Suprapubic skin (tissue), 4 donors: ENCODE measurements around the gene ABHD10.

ENCODE experiments used
- POLR2A ChIP-seq, 2 donors: fragments of 450-650 bp; IDR thresholded peaks; one replicate each; pipeline ENCODE4 v1.6.1; 2017; ENCODE audit warnings: antibody characterized with exemption in 2 of 2, mild to moderate bottlenecking in 2 of 2, moderate library complexity in 2 of 2
- POLR2AphosphoS5 ChIP-seq, 3 donors: sonication (generic); formaldehyde crosslinking; IDR thresholded peaks; one replicate each; pipeline ENCODE4 v1.6.1; 2017; ENCODE audit warnings: antibody characterized with exemption in 3 of 3
- TF ChIP-seq, protein P1 (sequence below), 2 donors: fragments of 200-600 bp in 1 of 2; fragments of 450-650 bp in 1 of 2; sonication (generic) in 1 of 2; IDR thresholded peaks; one replicate each; pipeline ENCODE4 v1.5.1; 2016 to 2019; ENCODE audit warnings: antibody characterized with exemption in 2 of 2, mild to moderate bottlenecking in 1 of 2, moderate library complexity in 1 of 2

- TF ChIP-seq, protein P1, sequence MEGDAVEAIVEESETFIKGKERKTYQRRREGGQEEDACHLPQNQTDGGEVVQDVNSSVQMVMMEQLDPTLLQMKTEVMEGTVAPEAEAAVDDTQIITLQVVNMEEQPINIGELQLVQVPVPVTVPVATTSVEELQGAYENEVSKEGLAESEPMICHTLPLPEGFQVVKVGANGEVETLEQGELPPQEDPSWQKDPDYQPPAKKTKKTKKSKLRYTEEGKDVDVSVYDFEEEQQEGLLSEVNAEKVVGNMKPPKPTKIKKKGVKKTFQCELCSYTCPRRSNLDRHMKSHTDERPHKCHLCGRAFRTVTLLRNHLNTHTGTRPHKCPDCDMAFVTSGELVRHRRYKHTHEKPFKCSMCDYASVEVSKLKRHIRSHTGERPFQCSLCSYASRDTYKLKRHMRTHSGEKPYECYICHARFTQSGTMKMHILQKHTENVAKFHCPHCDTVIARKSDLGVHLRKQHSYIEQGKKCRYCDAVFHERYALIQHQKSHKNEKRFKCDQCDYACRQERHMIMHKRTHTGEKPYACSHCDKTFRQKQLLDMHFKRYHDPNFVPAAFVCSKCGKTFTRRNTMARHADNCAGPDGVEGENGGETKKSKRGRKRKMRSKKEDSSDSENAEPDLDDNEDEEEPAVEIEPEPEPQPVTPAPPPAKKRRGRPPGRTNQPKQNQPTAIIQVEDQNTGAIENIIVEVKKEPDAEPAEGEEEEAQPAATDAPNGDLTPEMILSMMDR (IDR thresholded peaks at IDR 0.05), result no peak
- no peak for TF ChIP-seq POLR2AphosphoS5 (IDR thresholded peaks at IDR 0.05)
- no peak for TF ChIP-seq POLR2A (IDR thresholded peaks at IDR 0.05)
Observed at GRCh38 chr3:111936967-111937366, 41.9 kb upstream of the ABHD10 start.
